T-helper 17 cell (primary cell): ENCODE results near the gene PAFAH2. TPM values are rescaled to one million over a fixed set of nuclear protein-coding genes. Genes with fewer than 3 reads are reported as not detected.
"Not testable (repeated sequence)": the region's sequence is repeated elsewhere in the genome, so short reads cannot be mapped to it uniquely, and the experiment has no call there.

Experiments used
- ATAC-seq: fragments of 150-1000 bp; cut with Tn5 transposase; 2 replicates; pipeline ENCODE4 v1.10.0; 2021; ENCODE audit warnings: mild to moderate bottlenecking, moderate library complexity
- DNase-seq, 3 donors: peaks; one replicate each; pipeline versions ENCODE4 v3.0.0 to v3.0.0-alpha.2; 2020 to 2021
- H3K9me3 ChIP-seq: one replicate; pipeline ENCODE4 v1.7.0; 2013; ENCODE audit warnings: low read length, mild to moderate bottlenecking; ENCODE audit not compliant: control insufficient read depth, poor library complexity, severe bottlenecking
- H3K27ac Mint-ChIP-seq: one replicate; pipeline ENCODE4 v1.8.0; 2022; ENCODE audit warnings: mild to moderate bottlenecking, moderate library complexity, mixed read lengths
- H3K27me3 Mint-ChIP-seq: one replicate; pipeline ENCODE4 v1.8.0; 2022; ENCODE audit warnings: mixed read lengths
- H3K36me3 Mint-ChIP-seq: one replicate; pipeline ENCODE4 v1.8.0; 2022; ENCODE audit warnings: low read depth, mixed read lengths
- H3K4me1 Mint-ChIP-seq: one replicate; pipeline ENCODE4 v1.8.0; 2022; ENCODE audit warnings: mild to moderate bottlenecking, mixed read lengths
- H3K4me3 Mint-ChIP-seq: one replicate; pipeline ENCODE4 v1.8.0; 2022; ENCODE audit warnings: mild to moderate bottlenecking, moderate library complexity, mixed read lengths
- total RNA-seq, 4 donors: library from RNA in 2 of 4; stranded (reverse) in 2 of 4; gene quantifications; one replicate each; pipeline ENCODE4 v1.2.3 and lab custom pipeline; 2022 to 2026

Gene PAFAH2
- total RNA-seq, 2 donors from 2014 or later: 4.9 to 6.9 TPM

DNA sequence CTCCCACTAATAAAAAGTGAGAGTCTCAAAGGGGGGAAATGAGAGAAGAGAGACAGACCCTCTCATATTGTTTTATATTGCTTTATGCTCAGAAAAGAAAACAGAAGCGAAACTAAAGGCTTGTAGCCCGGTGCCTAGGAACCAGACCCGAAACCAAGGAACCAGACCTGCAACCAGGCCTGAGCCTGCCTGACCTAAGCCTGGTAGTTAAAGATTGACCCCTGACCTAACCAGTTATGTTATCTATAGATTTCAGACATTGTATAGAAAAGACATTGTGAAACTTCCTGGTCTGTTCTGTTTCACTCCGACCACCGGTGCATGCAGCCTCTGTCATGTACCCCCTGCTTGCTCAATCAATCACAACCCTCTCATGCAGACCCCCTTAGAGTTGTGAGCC is 54.4 kb downstream of the PAFAH2 start:
- H3K4me3 Mint-ChIP-seq, H3K9me3 ChIP-seq, DNase-seq, H3K27me3 Mint-ChIP-seq, H3K36me3 Mint-ChIP-seq, H3K27ac Mint-ChIP-seq, H3K4me1 Mint-ChIP-seq, ATAC-seq: not testable (repeated sequence)

GRCh38 chr1:25936947-25937346 is 60.9 kb downstream of the PAFAH2 start:
- Mint-ChIP-seq H3K27ac (no peak overlapping the region), H3K4me3 (no peak overlapping the region)
- no peak for ATAC-seq

GRCh38 chr1:25933479-25934365 is 64.1 kb downstream of the PAFAH2 start:
- Mint-ChIP-seq H3K27ac (no peak overlapping the region), H3K36me3 (no peaks in the 10 kb centered on the region), H3K4me3 (no peak overlapping the region), H3K27me3 (peaks cover 22% of the 10 kb centered on the region), H3K4me1 (peaks cover 4% of the 10 kb centered on the region)
- H3K9me3 ChIP-seq: no peaks in the 10 kb centered on the region
- no peak for DNase-seq
- ATAC-seq: no peak

More at GRCh38 chr1:25936947-25937346, 60.9 kb downstream of the PAFAH2 start:
- Mint-ChIP-seq H3K27me3 (peaks cover 13% of the 10 kb centered on the region), H3K4me1 (peaks cover 4% of the 10 kb centered on the region), H3K36me3 (no peaks in the 10 kb centered on the region)
- no peak for DNase-seq
- H3K9me3 ChIP-seq: no peaks in the 10 kb centered on the region

DNA sequence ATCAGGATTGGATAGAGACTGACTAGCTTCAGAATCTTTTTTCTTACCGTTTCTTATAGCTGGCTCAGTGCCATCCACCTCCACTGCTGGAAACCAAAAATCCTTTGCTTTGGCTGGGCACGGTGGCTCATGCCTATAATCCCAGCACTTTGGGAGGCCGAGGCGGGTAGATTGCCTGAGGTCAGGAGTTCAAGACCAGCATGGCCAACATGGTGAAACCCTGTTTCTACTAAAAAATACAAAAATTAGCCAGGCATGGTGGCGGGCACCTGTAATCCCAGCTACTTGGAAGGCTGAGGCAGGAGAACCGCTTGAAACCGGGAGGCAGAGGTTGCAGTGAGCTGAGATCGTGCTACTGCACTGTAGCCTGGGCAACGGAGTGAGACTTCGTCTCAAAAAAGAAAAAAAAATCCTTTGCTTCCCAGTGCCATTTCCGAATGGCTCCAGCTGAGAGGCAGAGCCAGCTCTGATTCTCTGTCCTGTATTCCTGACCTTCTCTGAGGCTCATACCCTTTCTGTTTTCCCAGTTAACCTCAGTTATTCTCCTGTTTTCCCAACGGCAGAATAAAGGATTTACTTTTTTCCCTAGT is 65.0 kb downstream of the PAFAH2 start:
- H3K27me3 Mint-ChIP-seq: peaks cover 22% of the 10 kb centered on the region
- DNase-seq, H3K36me3 Mint-ChIP-seq, H3K4me3 Mint-ChIP-seq, H3K9me3 ChIP-seq, H3K4me1 Mint-ChIP-seq, H3K27ac Mint-ChIP-seq, ATAC-seq: not testable (repeated sequence)

GRCh38 chr1:25932321-25932720 is 65.5 kb downstream of the PAFAH2 start:
- DNase-seq (no peak), ATAC-seq (no peak)
- Mint-ChIP-seq H3K27ac (no peak overlapping the region), H3K36me3 (no peaks in the 10 kb centered on the region), H3K27me3 (peaks cover 22% of the 10 kb centered on the region), H3K4me3 (no peak overlapping the region), H3K4me1 (peaks cover 4% of the 10 kb centered on the region)
- no peaks in the 10 kb centered on the region for H3K9me3 ChIP-seq

DNA sequence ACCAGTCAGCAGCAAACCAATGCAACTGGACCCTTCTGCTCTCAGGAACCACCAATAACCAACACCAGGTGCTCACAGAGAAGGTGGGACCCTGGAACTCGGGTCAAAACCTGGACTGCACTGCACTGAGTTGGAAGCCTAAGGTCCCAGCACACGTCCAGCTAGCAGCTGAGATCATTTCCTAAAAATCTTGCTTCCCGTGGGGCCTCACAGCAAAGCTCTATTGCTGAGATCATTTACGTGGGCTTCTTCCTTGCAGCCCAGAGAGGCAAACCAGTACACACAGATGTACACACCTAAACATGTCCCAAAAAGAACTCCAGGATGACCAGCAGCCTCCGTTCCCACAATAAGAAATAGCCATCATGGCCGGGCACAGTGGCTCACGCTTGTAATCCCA is 68.8 kb downstream of the PAFAH2 start:
- peaks cover 22% of the 10 kb centered on the region for H3K27me3 Mint-ChIP-seq
- peaks cover 9% of the 10 kb centered on the region for H3K4me1 Mint-ChIP-seq
- no peak overlapping the region for H3K4me3 Mint-ChIP-seq
- ATAC-seq (no peak), DNase-seq (no peak)
- no peaks in the 10 kb centered on the region for H3K36me3 Mint-ChIP-seq
- H3K27ac Mint-ChIP-seq: no peak overlapping the region
- no peaks in the 10 kb centered on the region for H3K9me3 ChIP-seq

GRCh38 chr1:25927521-25928265 is 70.2 kb downstream of the PAFAH2 start:
- Mint-ChIP-seq H3K4me1 (peaks cover 5% of the 10 kb centered on the region), H3K27me3 (peaks cover 15% of the 10 kb centered on the region), H3K36me3 (no peaks in the 10 kb centered on the region), H3K27ac (no peak overlapping the region), H3K4me3 (no peak overlapping the region)
- ATAC-seq (no peak), DNase-seq (no peak)
- H3K9me3 ChIP-seq: no peaks in the 10 kb centered on the region

DNA sequence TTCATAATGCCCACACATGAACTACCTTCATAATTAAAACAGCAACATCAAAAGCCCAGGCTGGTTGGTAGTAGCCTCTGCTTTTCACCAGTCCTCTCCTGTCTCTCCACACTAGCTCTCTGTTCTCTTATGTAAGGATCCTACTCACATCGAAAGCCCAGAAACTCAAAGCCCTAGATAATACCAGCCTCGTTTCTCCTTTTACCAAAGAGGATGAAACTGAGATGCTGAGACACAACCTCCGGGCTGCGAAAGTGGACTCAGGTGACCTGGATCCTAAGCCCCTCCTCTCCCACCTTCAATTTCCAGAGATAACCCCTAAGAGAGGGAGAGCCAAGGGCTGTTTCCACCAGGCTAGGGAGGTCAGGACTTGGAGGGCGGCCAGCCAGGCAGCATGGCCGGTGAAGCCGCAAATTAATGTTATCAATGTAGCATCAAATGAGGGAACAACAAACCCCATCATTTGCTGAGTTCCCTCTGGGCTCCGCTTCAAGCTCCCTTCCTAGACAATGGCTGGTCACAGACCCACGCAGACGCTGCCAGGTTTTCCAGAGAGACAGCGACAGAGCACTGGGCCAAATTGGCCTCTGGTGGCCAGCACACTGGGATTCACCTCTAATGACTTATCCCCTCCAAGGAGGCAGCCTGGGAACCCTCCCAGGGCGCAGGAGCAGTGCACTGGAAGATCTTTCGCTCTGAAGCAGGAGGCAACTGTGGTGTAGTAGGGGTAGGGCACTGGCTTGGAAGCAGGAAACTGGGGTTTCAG is 70.9 kb downstream of the PAFAH2 start:
- H3K36me3 Mint-ChIP-seq: no peaks in the 10 kb centered on the region

DNA sequence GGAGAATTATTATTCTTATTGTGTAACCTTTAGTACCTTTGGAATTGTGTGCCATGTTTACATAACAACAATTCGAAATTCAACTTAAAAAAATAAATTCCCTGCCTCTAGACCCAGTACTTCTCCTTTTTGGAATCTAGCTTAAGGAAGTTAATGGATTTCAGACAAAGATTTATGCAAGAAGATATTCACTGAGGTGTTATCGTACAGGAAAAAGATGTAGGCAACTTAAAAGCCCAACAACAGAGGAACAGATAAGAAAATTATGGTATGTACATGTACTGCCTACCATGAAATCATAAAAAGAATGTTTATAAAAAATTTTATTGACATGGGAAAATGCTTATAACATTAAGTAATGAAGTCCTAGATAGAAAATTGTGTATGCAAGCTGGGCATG is 73.4 kb downstream of the PAFAH2 start:
- ATAC-seq (no peak), DNase-seq (no peak)
- Mint-ChIP-seq H3K4me1 (peaks cover 9% of the 10 kb centered on the region), H3K27ac (no peak overlapping the region), H3K4me3 (no peak overlapping the region), H3K27me3 (no peaks in the 10 kb centered on the region), H3K36me3 (no peaks in the 10 kb centered on the region)
- H3K9me3 ChIP-seq: no peaks in the 10 kb centered on the region

More for the DNA sequence above, 70.9 kb downstream of the PAFAH2 start:
- Mint-ChIP-seq H3K27me3 (peaks cover 9% of the 10 kb centered on the region), H3K4me1 (peaks cover 8% of the 10 kb centered on the region), H3K27ac (no peak overlapping the region), H3K4me3 (no peak overlapping the region)
- no peaks in the 10 kb centered on the region for H3K9me3 ChIP-seq
- ATAC-seq (no peak), DNase-seq (no peak)

DNA sequence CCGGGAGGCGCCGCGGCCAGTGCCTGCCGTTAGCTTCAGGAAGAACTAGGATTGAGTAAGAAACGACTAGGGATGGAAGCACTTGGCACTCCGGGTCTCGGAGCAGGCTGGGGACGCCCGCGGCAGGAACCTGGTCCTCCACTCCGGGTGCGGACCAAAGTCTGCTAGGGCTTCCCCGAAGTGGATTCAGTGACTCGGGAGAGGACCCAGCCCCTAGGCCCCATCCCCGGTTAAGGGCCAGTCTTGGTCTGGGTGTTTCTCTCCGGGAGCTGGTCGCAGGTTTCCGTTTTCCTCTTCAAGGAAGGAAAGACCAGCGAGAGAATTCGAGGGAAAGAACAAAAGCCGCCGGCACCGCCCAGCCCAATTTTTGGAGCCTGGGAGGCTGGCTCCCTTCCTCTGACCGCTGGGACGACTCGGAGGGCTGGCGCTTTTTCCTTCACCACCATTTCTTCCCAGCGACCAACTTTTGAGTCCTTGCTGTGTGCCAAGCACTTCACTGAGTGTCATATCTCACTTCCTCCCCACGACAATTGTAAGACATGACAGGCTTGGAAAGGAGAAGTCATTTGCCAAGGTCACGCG is 74.8 kb downstream of the PAFAH2 start:
- Mint-ChIP-seq H3K4me3 (peak overlapping the region; percentile 88), H3K27me3 (no peaks in the 10 kb centered on the region), H3K4me1 (peaks cover 10% of the 10 kb centered on the region), H3K36me3 (no peaks in the 10 kb centered on the region), H3K27ac (peak overlapping the region; percentile 70)
- DNase-seq: no peak
- no peaks in the 10 kb centered on the region for H3K9me3 ChIP-seq
- peak; percentile 42 for ATAC-seq

DNA sequence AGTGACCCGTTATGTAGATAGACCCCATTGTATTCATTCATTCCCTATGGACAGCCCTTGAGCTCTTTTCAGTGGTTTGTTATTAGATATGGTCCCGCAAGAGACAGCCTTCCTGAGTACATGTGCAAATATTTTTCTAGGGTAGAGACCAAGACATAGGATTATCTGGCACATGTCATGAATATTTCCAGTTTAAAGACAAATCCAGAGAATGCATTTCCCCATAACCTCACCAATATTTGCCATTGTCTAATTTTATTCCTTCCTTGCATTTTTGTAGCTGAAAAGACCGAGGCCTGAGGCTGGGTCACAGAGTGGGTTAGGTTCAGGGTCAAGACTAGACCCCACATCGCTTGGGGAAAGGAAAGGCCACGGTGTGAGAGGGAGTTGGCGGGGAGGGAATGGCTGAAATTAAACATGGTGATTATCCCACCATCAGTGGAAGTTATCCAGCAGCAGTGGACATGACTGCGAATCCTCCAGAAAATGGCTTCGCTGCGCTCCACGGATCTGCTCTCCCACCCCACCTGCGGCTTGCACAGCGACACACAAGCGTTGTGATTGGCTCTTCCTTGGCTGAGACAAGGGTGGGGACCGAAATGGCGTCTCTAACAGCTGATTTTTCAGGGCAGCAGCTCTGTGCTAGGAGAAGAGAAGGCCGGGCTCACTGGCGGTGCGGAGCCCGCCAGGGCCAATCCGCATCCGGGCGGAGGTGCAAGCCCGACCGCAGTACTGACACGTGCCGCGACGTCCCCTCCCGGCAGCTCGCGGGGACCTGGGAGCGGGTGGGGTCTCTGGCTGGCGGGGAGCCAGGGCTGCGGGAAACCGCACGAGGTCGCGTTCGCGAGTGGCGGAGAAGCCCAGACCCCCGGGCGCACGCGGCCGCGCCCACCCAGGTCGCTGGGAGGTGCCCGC is 75.5 kb downstream of the PAFAH2 start:
- H3K9me3 ChIP-seq: no peaks in the 10 kb centered on the region
- Mint-ChIP-seq H3K27ac (peak overlapping the region; percentile 70), H3K4me3 (peak overlapping the region; percentile 88), H3K27me3 (no peaks in the 10 kb centered on the region), H3K36me3 (no peaks in the 10 kb centered on the region), H3K4me1 (peaks cover 14% of the 10 kb centered on the region)
- DNase-seq: peak; percentile 18 to 32 (median 28)
- ATAC-seq: peak; percentile 81

- no peak for DNase-seq
- Mint-ChIP-seq H3K27ac (no peak overlapping the region), H3K4me3 (no peak overlapping the region), H3K36me3 (no peaks in the 10 kb centered on the region), H3K4me1 (peaks cover 10% of the 10 kb centered on the region), H3K27me3 (no peaks in the 10 kb centered on the region)
- no peaks in the 10 kb centered on the region for H3K9me3 ChIP-seq
- ATAC-seq: no peak
Measured at GRCh38 chr1:25918615-25919014, 79.2 kb downstream of the PAFAH2 start.
